Measurements from ENCODE around the gene DCTN2. TPM values are rescaled to one million over a fixed set of nuclear protein-coding genes. Genes with fewer than 3 reads are reported as not detected.

DCTN2 gene
- total RNA-seq, 2 donors from 2014 or later, result 101 to 153 TPM

DNA sequence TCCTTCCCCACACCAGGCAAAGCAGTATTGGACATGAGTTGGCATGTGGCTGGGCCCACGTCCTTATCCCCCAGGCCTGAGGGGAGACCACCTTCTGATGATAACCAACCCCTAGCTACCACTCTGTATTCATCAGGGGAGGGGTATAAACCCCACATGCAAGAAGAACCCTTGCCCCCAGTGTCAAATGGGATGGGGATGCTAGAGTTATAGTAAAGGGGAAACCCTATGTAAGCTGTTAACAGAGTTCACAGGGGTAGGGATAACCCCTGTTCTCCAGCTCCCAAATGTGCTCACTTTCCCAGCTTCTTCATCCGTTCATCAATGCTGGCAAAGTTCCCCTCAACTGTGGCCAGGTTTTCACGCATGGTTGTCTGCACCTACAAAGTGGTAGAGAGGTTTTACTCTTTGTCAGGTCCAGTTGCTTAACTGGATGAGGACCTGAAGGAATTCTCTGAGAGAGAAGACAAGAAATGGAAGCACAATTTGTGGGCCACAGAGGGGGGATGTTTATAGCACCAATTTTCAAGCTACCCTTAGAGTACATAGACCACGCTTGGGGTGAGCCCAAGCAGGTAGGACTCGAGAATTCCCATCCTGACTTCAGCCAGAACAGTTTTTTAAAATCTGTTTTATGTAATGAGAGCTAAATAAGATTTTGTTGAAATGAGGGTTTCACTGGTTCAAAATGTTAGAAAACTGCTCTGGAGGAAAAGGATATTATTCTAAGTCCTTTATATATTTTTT is 16.4 kb downstream of the DCTN2 start:
- TF ChIP-seq, protein P1, sequence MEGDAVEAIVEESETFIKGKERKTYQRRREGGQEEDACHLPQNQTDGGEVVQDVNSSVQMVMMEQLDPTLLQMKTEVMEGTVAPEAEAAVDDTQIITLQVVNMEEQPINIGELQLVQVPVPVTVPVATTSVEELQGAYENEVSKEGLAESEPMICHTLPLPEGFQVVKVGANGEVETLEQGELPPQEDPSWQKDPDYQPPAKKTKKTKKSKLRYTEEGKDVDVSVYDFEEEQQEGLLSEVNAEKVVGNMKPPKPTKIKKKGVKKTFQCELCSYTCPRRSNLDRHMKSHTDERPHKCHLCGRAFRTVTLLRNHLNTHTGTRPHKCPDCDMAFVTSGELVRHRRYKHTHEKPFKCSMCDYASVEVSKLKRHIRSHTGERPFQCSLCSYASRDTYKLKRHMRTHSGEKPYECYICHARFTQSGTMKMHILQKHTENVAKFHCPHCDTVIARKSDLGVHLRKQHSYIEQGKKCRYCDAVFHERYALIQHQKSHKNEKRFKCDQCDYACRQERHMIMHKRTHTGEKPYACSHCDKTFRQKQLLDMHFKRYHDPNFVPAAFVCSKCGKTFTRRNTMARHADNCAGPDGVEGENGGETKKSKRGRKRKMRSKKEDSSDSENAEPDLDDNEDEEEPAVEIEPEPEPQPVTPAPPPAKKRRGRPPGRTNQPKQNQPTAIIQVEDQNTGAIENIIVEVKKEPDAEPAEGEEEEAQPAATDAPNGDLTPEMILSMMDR (IDR thresholded peaks at IDR 0.05), result no peak

DNA sequence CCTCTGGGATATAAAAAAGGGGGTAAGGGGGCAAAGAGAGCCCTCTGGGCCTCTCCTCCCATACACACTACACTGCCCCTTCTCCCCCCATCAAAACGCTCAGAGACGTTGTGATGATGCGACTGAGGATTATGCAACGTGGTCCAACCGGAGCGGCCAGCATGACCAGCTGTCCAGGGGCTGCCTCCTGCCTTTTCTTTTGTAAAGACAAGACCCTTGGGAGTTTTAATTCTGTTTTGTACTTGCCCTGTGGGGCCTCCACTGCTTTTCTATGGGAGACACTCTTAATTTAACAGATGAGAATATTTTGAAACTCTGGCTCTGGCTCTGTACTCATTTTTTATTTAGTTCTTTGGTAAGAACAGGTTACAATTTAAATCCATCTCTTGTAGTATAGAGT is 17.2 kb downstream of the DCTN2 start:
- Histone ChIP-seq H3K36me3 (peaks cover 90% of the 10 kb centered on the region), H3K4me1 (ENCODE audit: control insufficient read depth in 1 of 2, low read depth in 2 of 2) (peaks cover 0 to 11% of the 10 kb centered on the region in 2 donors), H3K4me3 (no peak overlapping the region), H3K27me3 (replicated peaks; ENCODE audit: insufficient read depth) (no peaks in the 10 kb centered on the region), H3K9me3 (no peaks in the 10 kb centered on the region), H3K27ac (no peak overlapping the region)
- ATAC-seq (ENCODE audit: insufficient number of reproducible peaks, low FRiP score, low read depth), result no peak
- TF ChIP-seq, protein P1 (IDR thresholded peaks at IDR 0.05), result no peak
- no peak for DNase-seq (ENCODE audit: low spot score)

More for the DNA sequence above, 16.4 kb downstream of the DCTN2 start:
- H3K4me1 ChIP-seq (ENCODE audit: control insufficient read depth in 1 of 2, low read depth in 2 of 2), result peaks cover 0 to 4% of the 10 kb centered on the region in 2 donors
- no peaks in the 10 kb centered on the region for H3K9me3 ChIP-seq
- no peak for ATAC-seq (ENCODE audit: insufficient number of reproducible peaks, low FRiP score, low read depth)
- no peaks in the 10 kb centered on the region for H3K27me3 ChIP-seq (replicated peaks; ENCODE audit: insufficient read depth)
- no peak overlapping the region for H3K4me3 ChIP-seq
- no peak for DNase-seq (ENCODE audit: low spot score)
- H3K27ac ChIP-seq, result no peak overlapping the region
- H3K36me3 ChIP-seq, result peaks cover 91% of the 10 kb centered on the region

DNA sequence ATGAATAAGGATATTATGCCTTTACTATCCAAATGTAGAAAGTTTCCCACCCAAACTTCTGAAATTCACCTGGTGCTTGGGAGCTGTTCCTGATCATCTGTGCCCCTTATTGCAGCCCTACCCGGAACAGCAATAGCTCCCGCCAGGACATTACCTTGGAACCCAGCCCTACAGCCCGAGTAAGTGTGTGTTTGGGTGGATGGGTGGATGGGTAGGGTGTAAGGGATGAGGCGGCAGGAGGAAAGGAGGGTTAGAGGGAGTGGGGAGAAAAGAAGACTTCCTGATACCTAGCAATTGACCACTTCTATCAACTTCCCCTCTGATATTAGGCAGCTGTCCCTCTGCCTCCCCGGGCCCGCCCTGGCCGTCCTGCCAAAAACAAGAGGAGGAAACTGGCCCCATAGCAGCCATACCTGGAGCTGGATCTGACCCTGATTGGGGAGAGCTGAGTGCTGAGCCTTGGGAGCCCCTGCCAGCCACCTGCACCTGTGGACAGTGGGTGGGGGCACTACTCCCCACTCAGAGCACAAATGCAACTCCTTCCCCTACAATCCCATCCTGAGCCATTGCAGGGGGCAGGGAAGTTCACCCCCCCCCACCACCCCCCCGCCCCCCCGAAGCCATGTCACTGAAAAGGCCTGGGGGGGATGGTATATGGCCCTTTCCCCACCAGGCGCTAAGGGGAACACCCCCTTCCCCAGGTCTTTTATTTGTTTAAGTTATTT is 18.0 kb downstream of the DCTN2 start:
- H3K27ac ChIP-seq, result no peak overlapping the region
- H3K36me3 ChIP-seq, result peaks cover 87% of the 10 kb centered on the region
- H3K27me3 ChIP-seq (replicated peaks; ENCODE audit: insufficient read depth), result no peaks in the 10 kb centered on the region
- ATAC-seq (ENCODE audit: insufficient number of reproducible peaks, low FRiP score, low read depth) (no peak), DNase-seq (ENCODE audit: low spot score) (no peak)
- TF ChIP-seq, protein P1 (IDR thresholded peaks at IDR 0.05), result no peak
- H3K4me3 ChIP-seq, result no peak overlapping the region
- H3K9me3 ChIP-seq, result no peaks in the 10 kb centered on the region
- peaks cover 8 to 20% of the 10 kb centered on the region in 2 donors for H3K4me1 ChIP-seq (ENCODE audit: control insufficient read depth in 1 of 2, low read depth in 2 of 2)

DNA sequence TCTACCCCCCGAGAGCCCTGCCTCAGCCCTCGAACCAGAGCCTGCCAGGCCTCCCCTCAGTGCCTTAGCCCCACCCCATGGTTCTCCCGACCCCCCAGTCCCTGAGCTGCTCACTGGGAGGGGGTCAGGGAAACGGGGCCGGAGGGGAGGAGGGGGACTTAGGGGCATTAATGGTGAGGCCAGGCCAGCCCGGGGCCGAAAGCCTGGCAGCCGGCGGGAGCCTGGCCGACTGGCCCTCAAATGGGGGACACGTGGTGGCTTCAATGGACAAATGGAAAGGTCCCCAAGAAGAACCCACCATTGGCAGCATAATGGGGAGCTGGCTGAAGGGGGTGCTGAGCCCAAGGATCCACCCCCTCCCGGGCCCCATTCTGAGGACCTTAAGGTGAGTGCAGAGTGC is 18.8 kb downstream of the DCTN2 start:
- TF ChIP-seq, protein P1 (IDR thresholded peaks at IDR 0.05), result no peak
- ATAC-seq (ENCODE audit: insufficient number of reproducible peaks, low FRiP score, low read depth), result no peak
- H3K9me3 ChIP-seq, result no peaks in the 10 kb centered on the region
- H3K27ac ChIP-seq, result no peak overlapping the region
- no peaks in the 10 kb centered on the region for H3K27me3 ChIP-seq (replicated peaks; ENCODE audit: insufficient read depth)
- H3K36me3 ChIP-seq, result peaks cover 83% of the 10 kb centered on the region
- no peak for DNase-seq (ENCODE audit: low spot score)
- peaks cover 13 to 27% of the 10 kb centered on the region in 2 donors for H3K4me1 ChIP-seq (ENCODE audit: control insufficient read depth in 1 of 2, low read depth in 2 of 2)
- no peak overlapping the region for H3K4me3 ChIP-seq

DNA sequence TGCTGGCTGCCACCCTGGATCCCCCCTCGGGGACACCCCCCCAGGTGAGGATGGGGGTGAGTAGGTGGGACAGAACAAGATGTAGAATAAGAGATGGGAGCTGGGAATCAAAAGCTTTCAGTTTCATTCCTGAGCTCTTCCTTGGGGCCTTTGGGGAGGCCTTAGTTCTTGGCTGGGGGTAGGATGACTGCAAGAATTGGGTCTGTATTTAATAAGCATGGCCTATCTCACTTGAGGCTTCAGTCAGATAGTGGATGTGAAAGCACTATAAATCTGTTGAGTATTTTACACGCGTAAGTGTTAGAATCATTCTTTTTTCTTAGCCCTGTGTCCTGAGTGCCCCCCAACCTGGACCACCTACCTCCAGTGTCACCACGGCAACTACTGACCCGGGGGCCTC is 19.8 kb downstream of the DCTN2 start:
- no peak overlapping the region for H3K27ac ChIP-seq
- TF ChIP-seq, protein P1 (IDR thresholded peaks at IDR 0.05), result no peak
- ATAC-seq (ENCODE audit: insufficient number of reproducible peaks, low FRiP score, low read depth) (no peak), DNase-seq (ENCODE audit: low spot score) (no peak)
- H3K27me3 ChIP-seq (replicated peaks; ENCODE audit: insufficient read depth), result no peaks in the 10 kb centered on the region
- H3K4me3 ChIP-seq, result no peak overlapping the region
- H3K4me1 ChIP-seq (ENCODE audit: control insufficient read depth in 1 of 2, low read depth in 2 of 2), result peaks cover 13 to 27% of the 10 kb centered on the region in 2 donors
- peaks cover 73% of the 10 kb centered on the region for H3K36me3 ChIP-seq
- H3K9me3 ChIP-seq, result no peaks in the 10 kb centered on the region

Measured in thoracic aorta (tissue), 2 donors.